ENCODE data around the gene ATXN1L. TPM values are rescaled to one million over a fixed set of nuclear protein-coding genes. Genes with fewer than 3 reads are reported as not detected.

ATXN1L gene
- total RNA-seq, 6 donors from 2014 or later, result 22.0 to 31.2 (median 29.1) TPM

DNA sequence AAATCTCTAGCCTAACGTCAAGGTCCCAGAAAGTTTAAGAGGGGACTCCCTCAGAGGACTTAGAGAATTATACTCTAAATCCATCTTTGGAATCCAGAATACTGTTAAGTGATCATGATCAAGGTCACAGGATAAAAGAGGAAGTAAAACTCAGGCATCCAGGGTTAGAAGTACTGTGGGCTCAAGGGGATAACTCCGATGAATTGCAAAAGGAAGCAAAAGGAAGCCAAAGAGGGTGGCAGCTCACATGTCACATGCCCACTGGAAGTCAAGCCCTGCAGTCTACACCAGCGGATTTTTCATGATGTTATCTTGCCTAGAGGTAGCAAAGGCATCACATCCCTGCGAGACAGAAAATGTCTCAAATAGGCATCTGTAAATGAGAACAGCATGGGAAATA lies 34.4 kb downstream of the ATXN1L start:
- no peak overlapping the region for H3K4me3 ChIP-seq
- H3K4me1 ChIP-seq, result peaks cover 13 to 37% (median 27%) of the 10 kb centered on the region in 4 donors
- H3K36me3 ChIP-seq, result peaks cover 0 to 44% (median 10%) of the 10 kb centered on the region in 4 donors
- no peaks in the 10 kb centered on the region for H3K9me3 ChIP-seq
- no peak overlapping the region for H3K27ac ChIP-seq
- ATAC-seq (ENCODE audit: low FRiP score in 2 of 2), result no peak
- H3K27me3 ChIP-seq, result no peaks in the 10 kb centered on the region
- DNase-seq, result no peak
- 51 to 70% methylated on average over 4 of the region's 4 CpGs for WGBS, 2 donors
- TF ChIP-seq POLR2AphosphoS5 (IDR thresholded peaks at IDR 0.05) (no peak), EP300 (IDR thresholded peaks at IDR 0.05) (no peak), POLR2A (IDR thresholded peaks at IDR 0.05) (no peak)
- TF ChIP-seq, protein P1, sequence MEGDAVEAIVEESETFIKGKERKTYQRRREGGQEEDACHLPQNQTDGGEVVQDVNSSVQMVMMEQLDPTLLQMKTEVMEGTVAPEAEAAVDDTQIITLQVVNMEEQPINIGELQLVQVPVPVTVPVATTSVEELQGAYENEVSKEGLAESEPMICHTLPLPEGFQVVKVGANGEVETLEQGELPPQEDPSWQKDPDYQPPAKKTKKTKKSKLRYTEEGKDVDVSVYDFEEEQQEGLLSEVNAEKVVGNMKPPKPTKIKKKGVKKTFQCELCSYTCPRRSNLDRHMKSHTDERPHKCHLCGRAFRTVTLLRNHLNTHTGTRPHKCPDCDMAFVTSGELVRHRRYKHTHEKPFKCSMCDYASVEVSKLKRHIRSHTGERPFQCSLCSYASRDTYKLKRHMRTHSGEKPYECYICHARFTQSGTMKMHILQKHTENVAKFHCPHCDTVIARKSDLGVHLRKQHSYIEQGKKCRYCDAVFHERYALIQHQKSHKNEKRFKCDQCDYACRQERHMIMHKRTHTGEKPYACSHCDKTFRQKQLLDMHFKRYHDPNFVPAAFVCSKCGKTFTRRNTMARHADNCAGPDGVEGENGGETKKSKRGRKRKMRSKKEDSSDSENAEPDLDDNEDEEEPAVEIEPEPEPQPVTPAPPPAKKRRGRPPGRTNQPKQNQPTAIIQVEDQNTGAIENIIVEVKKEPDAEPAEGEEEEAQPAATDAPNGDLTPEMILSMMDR (IDR thresholded peaks at IDR 0.05), result no peak

GRCh38 chr16:71882505-71883167 lies 36.9 kb downstream of the ATXN1L start:
- H3K9me3 ChIP-seq, result no peaks in the 10 kb centered on the region
- peak overlapping the region; percentile 88 to 96 (median 92) for H3K27ac ChIP-seq
- peaks cover 13 to 40% (median 28%) of the 10 kb centered on the region in 4 donors for H3K4me1 ChIP-seq
- WGBS, 2 donors, result 5 to 9% methylated on average over 9 of the region's 9 CpGs
- TF ChIP-seq, protein P1 (IDR thresholded peaks at IDR 0.05), result peak; percentile 82 to 97 (median 87)
- TF ChIP-seq POLR2A (IDR thresholded peaks at IDR 0.05), result no peak
- ATAC-seq (ENCODE audit: low FRiP score in 2 of 2) (peak; percentile 73 to 86), DNase-seq (peak in 1 of 2 donors; percentile 63)
- peak overlapping the region; percentile 70 to 97 (median 91) for H3K4me3 ChIP-seq
- peaks cover 0 to 27% (median 5%) of the 10 kb centered on the region in 4 donors for H3K36me3 ChIP-seq
- H3K27me3 ChIP-seq, result no peaks in the 10 kb centered on the region

DNA sequence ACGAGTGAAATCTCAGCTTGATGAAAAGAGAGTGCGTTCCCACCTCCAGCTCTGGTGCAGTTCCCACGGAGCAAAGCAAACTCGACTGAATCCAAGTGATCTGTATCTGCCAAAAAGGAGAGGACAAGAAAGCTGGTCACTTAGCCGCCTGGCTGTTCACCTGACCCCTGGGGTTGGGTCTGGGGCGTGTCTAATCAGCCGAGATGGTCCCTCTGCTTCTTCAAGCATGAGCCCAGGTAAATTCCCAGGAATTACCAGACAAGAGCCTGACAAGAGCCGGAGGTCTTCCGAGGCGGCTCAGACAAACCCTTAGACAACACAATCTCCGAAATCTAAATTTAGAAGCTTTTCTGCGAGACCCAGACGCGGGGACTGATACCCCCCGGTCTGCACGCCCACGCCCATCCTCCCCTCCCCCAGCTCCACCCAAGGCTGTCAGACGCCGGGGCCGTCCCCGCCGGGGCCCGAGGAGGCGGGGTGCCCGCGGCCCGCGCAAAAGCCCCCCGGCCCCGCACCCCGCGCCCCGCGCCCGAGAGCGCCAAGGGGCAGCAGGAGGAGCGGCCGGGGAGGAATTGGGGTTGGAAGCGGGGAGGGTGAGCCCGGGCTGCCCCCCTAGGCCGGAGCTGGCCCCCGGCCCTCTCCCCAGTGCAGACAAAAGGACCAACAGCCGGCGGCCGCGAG lies 37.5 kb downstream of the ATXN1L start:
- peak in 1 of 2 donors; percentile 59 for DNase-seq
- peak overlapping the region; percentile 88 to 96 (median 92) for H3K27ac ChIP-seq

DNA sequence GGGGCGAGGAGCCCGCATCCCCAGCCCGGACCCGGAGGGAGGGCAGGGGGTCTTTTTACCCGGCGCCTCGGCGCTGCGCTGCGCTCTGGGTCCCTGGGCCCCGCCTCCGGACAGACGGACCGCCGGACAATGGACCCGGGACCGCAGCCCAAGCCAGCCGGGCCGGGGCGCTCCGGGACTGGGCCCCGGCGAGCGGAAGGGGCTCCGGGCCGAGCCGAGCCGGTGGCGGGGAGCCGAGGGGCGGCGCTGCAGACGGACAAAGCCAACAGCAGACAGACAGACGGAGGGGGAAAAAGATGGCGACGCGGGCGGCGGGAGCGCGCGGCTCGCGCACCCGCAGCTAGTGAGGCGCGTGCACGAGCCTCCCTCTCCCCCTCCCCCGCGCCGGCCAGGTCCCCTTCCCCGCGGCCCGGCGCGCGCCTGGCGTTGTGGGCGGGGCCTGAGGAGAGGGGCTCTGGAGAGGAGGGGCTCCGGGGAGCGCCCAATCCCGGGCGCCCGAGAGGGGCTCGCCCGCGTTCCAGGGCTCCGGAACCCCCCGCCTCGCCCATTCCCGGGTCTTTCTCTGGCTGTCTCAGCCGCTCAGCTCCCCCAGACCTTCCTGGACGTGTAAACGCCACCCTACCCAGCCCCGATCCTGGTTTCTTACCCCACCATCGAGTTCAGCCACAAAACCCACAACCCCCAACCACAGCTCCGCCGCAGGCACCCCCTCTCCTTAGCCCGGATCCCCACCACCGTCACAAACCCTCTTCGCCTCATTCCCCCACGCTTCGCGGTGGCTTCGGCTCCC lies 38.3 kb downstream of the ATXN1L start, which contains the start of gene ZNF821:
Gene ZNF821 (minus strand): TSS at position 334 of the 790 bp plus-strand sequence. CDS start 4,236 bp downstream, outside the sequence.
- TF ChIP-seq EP300 (IDR thresholded peaks at IDR 0.05) (no peak), POLR2A (IDR thresholded peaks at IDR 0.05) (peak in 1 of 4 donors; percentile 33), POLR2AphosphoS5 (IDR thresholded peaks at IDR 0.05) (peak in 1 of 2 donors; percentile 22)
- TF ChIP-seq, protein P1 (IDR thresholded peaks at IDR 0.05), result peak in 5 of 6 experiments; percentile 5 to 61 (median 51)
- Histone ChIP-seq H3K27ac (peak within 1 kb of the TSS; percentile 88 to 96 (median 92)), H3K36me3 (peaks cover 0 to 16% (median 5%) of the 10 kb centered on the region in 4 donors), H3K4me1 (peaks cover 13 to 40% (median 28%) of the 10 kb centered on the region in 4 donors), H3K9me3 (no peaks in the 10 kb centered on the region), H3K27me3 (no peaks in the 10 kb centered on the region), H3K4me3 (peak within 1 kb of the TSS; percentile 70 to 97 (median 91))
- peak; percentile 87 to 94 for ATAC-seq (ENCODE audit: low FRiP score in 2 of 2)
- DNase-seq, result peak; percentile 90 to 96
- WGBS, 2 donors, result 0% methylated on average over 22 to 27 of the region's 85 CpGs

More for the DNA sequence above, 37.5 kb downstream of the ATXN1L start:
- Histone ChIP-seq H3K4me1 (peaks cover 13 to 40% (median 28%) of the 10 kb centered on the region in 4 donors), H3K27me3 (no peaks in the 10 kb centered on the region), H3K9me3 (no peaks in the 10 kb centered on the region), H3K36me3 (peaks cover 0 to 23% (median 5%) of the 10 kb centered on the region in 4 donors), H3K4me3 (peak overlapping the region; percentile 70 to 97 (median 91))
- 2% methylated on average over 10 to 18 of the region's 46 CpGs for WGBS, 2 donors
- TF ChIP-seq EP300 (IDR thresholded peaks at IDR 0.05) (no peak), POLR2A (IDR thresholded peaks at IDR 0.05) (no peak), POLR2AphosphoS5 (IDR thresholded peaks at IDR 0.05) (no peak)
- TF ChIP-seq, protein P1 (IDR thresholded peaks at IDR 0.05), result peak in 2 of 6 experiments; percentile 33 to 43
- peak; percentile 46 to 66 for ATAC-seq (ENCODE audit: low FRiP score in 2 of 2)

Data from upper lobe of left lung (tissue), 6 donors.